GM23248 (cell line): ENCODE results near the gene ARL4A. TPM values are rescaled to one million over a fixed set of nuclear protein-coding genes. Genes with fewer than 3 reads are reported as not detected.
"Not testable (repeated sequence)": the region's sequence is repeated elsewhere in the genome, so short reads cannot be mapped to it uniquely, and the experiment has no call there.

Experiments used
- DNase-seq: peaks from one replicate; pipeline ENCODE4 v3.0.0-alpha.2; 2015
- H2AFZ ChIP-seq: fragments of 200-600 bp; sonication (generic); 2 replicates; pipeline ENCODE4 v1.6.1; 2016; ENCODE audit warnings: antibody characterized with exemption
- H3F3A ChIP-seq: fragments of 200-600 bp; sonication (generic); 2 replicates; pipeline ENCODE4 v1.6.1; 2016; ENCODE audit warnings: mild to moderate bottlenecking, antibody characterized with exemption, mixed run types; ENCODE audit not compliant: insufficient read depth
- H3K27ac ChIP-seq: fragments of 200-600 bp; sonication (generic); 2 replicates; pipeline ENCODE4 v1.5.1; 2016; ENCODE audit warnings: mild to moderate bottlenecking
- H3K27me3 ChIP-seq: fragments of 200-600 bp; sonication (generic); replicated peaks from 2 replicates; pipeline ENCODE4 v1.6.1; 2016; ENCODE audit warnings: mild to moderate bottlenecking; ENCODE audit not compliant: insufficient read depth
- H3K36me3 ChIP-seq: fragments of 200-600 bp; sonication (generic); 2 replicates; pipeline ENCODE4 v1.6.1; 2016; ENCODE audit warnings: low read depth, mild to moderate bottlenecking
- H3K4me1 ChIP-seq: fragments of 200-600 bp; sonication (generic); 2 replicates; pipeline ENCODE4 v1.6.1; 2016; ENCODE audit warnings: mild to moderate bottlenecking; ENCODE audit not compliant: insufficient read depth
- H3K4me2 ChIP-seq: fragments of 200-600 bp; sonication (generic); one replicate; pipeline ENCODE4 v1.6.1; 2016; ENCODE audit warnings: mild to moderate bottlenecking; ENCODE audit not compliant: unreplicated experiment
- H3K4me3 ChIP-seq: fragments of 200-600 bp; sonication (generic); 2 replicates; pipeline ENCODE4 v1.5.1; 2016; ENCODE audit warnings: mild to moderate bottlenecking
- H3K79me2 ChIP-seq: fragments of 200-600 bp; sonication (generic); 2 replicates; pipeline ENCODE4 v1.6.1; 2016; ENCODE audit warnings: mild to moderate bottlenecking; ENCODE audit not compliant: insufficient read depth
- H3K9ac ChIP-seq: fragments of 200-600 bp; sonication (generic); 2 replicates; pipeline ENCODE4 v1.6.1; 2016; ENCODE audit warnings: mild to moderate bottlenecking
- H3K9me2 ChIP-seq: fragments of 200-600 bp; sonication (generic); 2 replicates; pipeline ENCODE4 v1.6.1; 2016; ENCODE audit warnings: mixed run types, mild to moderate bottlenecking, moderate library complexity; ENCODE audit not compliant: insufficient read depth
- H3K9me3 ChIP-seq: fragments of 200-600 bp; sonication (generic); one replicate; pipeline ENCODE4 v1.6.1; 2017; ENCODE audit warnings: low read depth
- H4K20me1 ChIP-seq: fragments of 200-600 bp; sonication (generic); 2 replicates; pipeline ENCODE4 v1.6.0; 2016; ENCODE audit not compliant: insufficient read depth
- EZH2 ChIP-seq: fragments of 200-600 bp; sonication (generic); IDR thresholded peaks from 2 replicates; pipeline ENCODE4 v1.6.1; 2018; ENCODE audit warnings: antibody characterized with exemption, mild to moderate bottlenecking; ENCODE audit not compliant: insufficient read depth, poor library complexity, severe bottlenecking
- EZH2phosphoT487 ChIP-seq: fragments of 200-600 bp; sonication (generic); IDR thresholded peaks from 2 replicates; pipeline ENCODE4 v1.6.1; 2018; ENCODE audit warnings: antibody characterized with exemption, moderate library complexity, mild to moderate bottlenecking, low read depth; ENCODE audit not compliant: insufficient read depth
- WGBS, 2 experiments: methylation state at CpG; one replicate each; pipeline ENCODE4 v1.1.6; 2015 to 2017; ENCODE audit warnings: low lambda C conversion rate in 2 of 2, low coverage in 1 of 2; ENCODE audit errors: missing lambda C conversion rate in 2 of 2; 5-methylcytosine and 5-hydroxymethylcytosine counted together
- in situ Hi-C: fragments of 300-500 bp; cut with MboI; formaldehyde crosslinking; loops from 2 replicates; pipeline ENCODE4 v1.15.0; 2020
- polyA plus RNA-seq: library from polyadenylated mRNA; unstranded; fragments of >200 nt; fragmentation: Nextera tagmentation; extraction: Ambion mirVana; gene quantifications from 2 replicates; pipeline ENCODE4 v1.2.1, GENCODE V29; 2016
- total RNA-seq: library from RNA; depleted of rRNA; stranded (reverse); fragments of >200 nt; shearing (Covaris generic); gene quantifications from 2 replicates; pipeline ENCODE4 v1.2.3, GENCODE V29; 2014

ARL4A gene
- total and polyA plus RNA-seq, 2 experiments from 2014 or later: 17.5 to 20.9 TPM

DNA sequence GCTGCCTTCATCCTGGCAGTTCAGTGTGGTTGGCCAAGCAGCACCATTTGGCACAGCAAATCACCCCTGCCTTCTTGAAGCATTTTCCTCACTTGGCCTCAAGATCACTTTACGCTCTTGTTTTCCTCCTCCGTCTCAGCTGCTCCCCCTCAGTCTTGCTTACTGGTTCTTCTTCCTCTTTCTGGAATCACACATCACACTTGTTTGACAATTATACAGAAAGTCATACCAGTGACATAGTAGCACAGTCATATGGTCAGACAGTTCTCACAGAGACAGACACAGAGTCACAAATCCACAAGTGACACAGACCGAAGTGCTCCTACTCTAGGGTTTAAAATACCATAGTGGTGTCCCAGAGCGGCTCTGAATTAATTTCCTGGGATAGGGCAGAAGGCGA, 43.8 kb upstream of the ARL4A start:
- Histone ChIP-seq H3K4me2 (no peak overlapping the region), H3K9ac (no peak overlapping the region), H3K4me3 (no peak overlapping the region), H3K27ac (no peak overlapping the region), H4K20me1 (no peaks in the 10 kb centered on the region), H3F3A (peaks cover 12% of the 10 kb centered on the region), H3K4me1 (peaks cover 22% of the 10 kb centered on the region), H3K9me3 (no peaks in the 10 kb centered on the region), H2AFZ (peak overlapping the region; percentile 42; the same call in 1 of the 2 replicates), H3K27me3 (no peaks in the 10 kb centered on the region), H3K9me2 (no peaks in the 10 kb centered on the region), H3K36me3 (no peaks in the 10 kb centered on the region), H3K79me2 (no peaks in the 10 kb centered on the region)
- TF ChIP-seq EZH2phosphoT487 (no peak), EZH2 (no peak)
- WGBS, 2 experiments: 88 to 89% methylated on average over 5 of the region's 5 CpGs
- no peak for DNase-seq
- in situ Hi-C loops: loop anchor here (10.0 kb wide), 1 partner anchor 621 kb away; no protein-coding TSS in a partner anchor

DNA sequence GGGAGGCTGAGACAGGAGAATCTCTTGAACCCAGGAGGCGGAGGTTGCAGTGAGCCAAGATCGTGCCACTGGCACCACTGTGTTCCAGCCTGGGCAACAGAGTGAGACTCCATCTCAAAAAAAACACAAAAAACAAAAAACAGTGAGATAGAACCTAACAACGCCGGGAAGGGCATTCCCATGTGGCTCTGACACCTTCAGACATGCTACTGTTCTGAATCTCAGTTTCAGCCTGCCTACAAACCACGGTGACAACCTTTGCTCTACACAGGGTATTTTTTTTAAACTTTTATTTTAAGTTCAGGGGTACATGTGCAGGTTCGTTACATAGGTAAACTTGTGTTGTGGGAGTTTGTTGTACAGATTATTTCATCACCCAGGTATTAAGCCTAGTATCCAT, 42.2 kb upstream of the ARL4A start:
- not testable (repeated sequence) for H3K9me3 ChIP-seq, DNase-seq, H3K27me3 ChIP-seq, H4K20me1 ChIP-seq, H3K4me3 ChIP-seq, H3K9ac ChIP-seq, H3K27ac ChIP-seq, H2AFZ ChIP-seq, H3K36me3 ChIP-seq, H3K9me2 ChIP-seq, H3K79me2 ChIP-seq, H3K4me2 ChIP-seq
- H3F3A ChIP-seq: peaks cover 12% of the 10 kb centered on the region
- 77 to 78% methylated on average over 6 of the region's 6 CpGs for WGBS, 2 experiments
- H3K4me1 ChIP-seq: peaks cover 22% of the 10 kb centered on the region
- in situ Hi-C loops: loop anchor here (10.0 kb wide), 1 partner anchor 620 kb away; no protein-coding TSS in a partner anchor

DNA sequence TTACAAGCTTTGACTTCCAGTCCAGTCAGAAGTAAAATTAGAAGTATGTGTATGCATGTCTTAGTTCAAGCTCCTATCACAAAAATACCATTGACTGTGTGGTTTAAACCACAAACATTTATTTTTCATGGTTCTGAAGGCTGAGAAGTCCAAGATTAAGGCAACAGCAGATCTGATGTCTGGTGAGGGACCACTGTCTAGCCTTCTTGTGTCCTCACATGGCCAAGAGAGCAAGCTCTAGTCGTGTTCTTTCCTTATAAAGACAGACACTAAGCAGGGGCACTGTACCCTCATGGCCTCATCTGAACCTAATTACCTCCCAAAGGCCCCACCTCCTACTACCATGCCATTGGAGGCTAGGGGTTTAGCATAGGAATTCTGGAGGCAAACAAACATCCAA, 41.3 kb upstream of the ARL4A start:
- H3K4me3 ChIP-seq: no peak overlapping the region
- no peak overlapping the region for H3K9ac ChIP-seq
- H3F3A ChIP-seq: peaks cover 12% of the 10 kb centered on the region
- H3K27me3 ChIP-seq: no peaks in the 10 kb centered on the region
- no peaks in the 10 kb centered on the region for H3K9me2 ChIP-seq
- no peaks in the 10 kb centered on the region for H3K9me3 ChIP-seq
- H3K4me1 ChIP-seq: peaks cover 22% of the 10 kb centered on the region
- no peak for DNase-seq
- in situ Hi-C loops: loop anchor here (10.0 kb wide), 1 partner anchor 619 kb away; no protein-coding TSS in a partner anchor
- TF ChIP-seq EZH2: no peak
- TF ChIP-seq EZH2phosphoT487: no peak
- no peaks in the 10 kb centered on the region for H3K79me2 ChIP-seq
- H2AFZ ChIP-seq: peak overlapping the region; percentile 32
- WGBS, 2 experiments: 10 to 15% methylated on average over 1 of the region's 1 CpG
- H3K4me2 ChIP-seq: no peak overlapping the region
- no peaks in the 10 kb centered on the region for H4K20me1 ChIP-seq
- H3K36me3 ChIP-seq: no peaks in the 10 kb centered on the region
- no peak overlapping the region for H3K27ac ChIP-seq

DNA sequence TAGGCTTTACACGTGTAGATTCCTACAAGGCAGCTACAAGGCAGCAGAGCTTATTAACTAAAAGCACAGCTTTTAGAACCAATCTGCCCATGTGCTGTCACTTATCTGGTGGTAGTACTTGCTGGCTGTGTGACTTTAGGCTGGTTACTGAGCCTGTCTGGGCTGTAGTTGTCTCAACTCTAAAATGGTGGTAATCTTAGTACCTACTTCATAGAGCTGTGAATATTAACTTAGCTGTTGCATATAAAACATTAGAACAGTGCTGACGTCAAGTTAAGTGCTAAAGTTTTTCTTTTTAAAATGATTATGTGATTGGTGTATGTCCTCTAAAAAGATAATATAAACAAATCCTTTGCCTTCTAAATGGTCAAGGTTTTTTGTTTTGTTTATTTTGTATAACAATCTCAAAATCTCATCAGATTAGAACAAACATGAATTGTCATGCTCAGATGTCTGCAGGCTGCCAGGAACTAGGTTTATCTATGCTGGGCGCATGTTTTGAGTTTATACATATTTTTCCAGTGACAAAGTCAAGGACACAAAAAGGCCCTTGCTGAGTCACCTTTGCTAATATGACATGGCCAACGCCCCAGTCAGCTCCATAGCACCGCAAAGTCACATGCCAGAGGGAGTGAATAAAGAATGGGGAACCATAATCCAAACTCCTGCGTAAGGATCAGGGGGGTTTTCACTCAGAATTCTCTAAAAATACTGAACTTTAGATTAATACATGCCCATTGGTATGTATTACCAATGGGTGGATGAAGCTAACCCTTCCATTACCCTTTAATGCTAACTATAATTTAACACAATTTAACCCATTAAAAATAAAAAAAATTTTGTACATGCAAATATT, 39.8 kb upstream of the ARL4A start:
- Histone ChIP-seq H3K4me1 (peaks cover 19% of the 10 kb centered on the region), H3K27ac (peak overlapping the region; percentile 3), H3K79me2 (no peaks in the 10 kb centered on the region), H3K9ac (no peak overlapping the region), H4K20me1 (no peaks in the 10 kb centered on the region), H3F3A (peaks cover 10% of the 10 kb centered on the region), H3K9me2 (no peaks in the 10 kb centered on the region), H3K36me3 (no peaks in the 10 kb centered on the region), H3K27me3 (no peaks in the 10 kb centered on the region), H3K9me3 (no peaks in the 10 kb centered on the region), H3K4me3 (no peak overlapping the region), H2AFZ (0 out of 2 replicates have a peak overlapping the region, but pooled peaks have one; percentile 16), H3K4me2 (no peak overlapping the region)
- in situ Hi-C loops: loop anchor here (10.0 kb wide), 1 partner anchor 617 kb away; no protein-coding TSS in a partner anchor
- WGBS, 2 experiments: 56 to 58% methylated on average over 6 of the region's 6 CpGs
- no peak for TF ChIP-seq EZH2phosphoT487
- no peak for TF ChIP-seq EZH2
- peak; percentile 87 for DNase-seq
